KOPT-K1 (cell line): ENCODE results near the gene NTSR1.

ENCODE experiments used
- H3K27ac ChIP-seq: fragments of 200-600 bp; sonication (generic); 2 replicates; pipeline ENCODE4 v1.5.1; 2016; ENCODE audit warnings: antibody characterized with exemption, mild to moderate bottlenecking, low read depth, low read length; ENCODE audit not compliant: poor library complexity, severe bottlenecking
- H3K36me3 ChIP-seq: fragments of 200-600 bp; sonication (generic); 2 replicates; pipeline ENCODE4 v1.5.1; 2017; ENCODE audit warnings: antibody characterized with exemption, mild to moderate bottlenecking, low read length, moderate library complexity; ENCODE audit not compliant: insufficient read depth
- H3K9me3 ChIP-seq: fragments of 200-600 bp; sonication (generic); 2 replicates; pipeline ENCODE4 v1.5.1; 2017; ENCODE audit warnings: antibody characterized with exemption, low read length, mild to moderate bottlenecking; ENCODE audit not compliant: insufficient read depth, poor library complexity, severe bottlenecking

NTSR1 gene

DNA sequence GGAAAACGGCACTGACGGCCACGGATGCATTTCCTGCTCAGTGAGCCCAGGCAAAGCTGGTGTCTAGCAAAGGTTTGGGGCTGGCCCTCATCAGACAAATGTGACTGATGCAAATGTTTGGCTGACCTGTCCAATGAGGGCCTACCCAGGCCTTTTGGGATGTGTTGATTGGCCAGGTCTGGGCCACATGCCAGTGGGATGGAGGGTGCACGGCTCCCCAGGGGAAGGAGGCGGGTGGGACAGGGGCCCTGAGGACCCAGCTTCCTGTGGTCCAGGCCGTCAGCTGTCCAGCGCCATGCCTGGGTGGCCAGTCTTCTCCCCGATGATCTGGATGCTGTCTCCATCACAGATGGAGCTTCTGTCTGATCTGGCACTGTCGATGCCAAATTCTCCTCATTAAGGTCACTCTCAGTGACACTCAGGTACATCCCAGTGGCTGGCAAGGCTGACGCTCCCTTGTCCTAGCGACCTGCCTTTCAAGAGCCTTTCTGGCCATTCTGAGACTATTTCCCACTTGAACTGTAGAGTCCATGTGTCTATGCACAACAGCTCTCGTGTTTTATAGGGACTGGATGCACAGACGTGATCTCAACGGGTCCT, 43.0 kb downstream of the NTSR1 start:
- no peaks in the 10 kb centered on the region for H3K36me3 ChIP-seq
- no peak overlapping the region for H3K27ac ChIP-seq
- H3K9me3 ChIP-seq, result no peaks in the 10 kb centered on the region

DNA sequence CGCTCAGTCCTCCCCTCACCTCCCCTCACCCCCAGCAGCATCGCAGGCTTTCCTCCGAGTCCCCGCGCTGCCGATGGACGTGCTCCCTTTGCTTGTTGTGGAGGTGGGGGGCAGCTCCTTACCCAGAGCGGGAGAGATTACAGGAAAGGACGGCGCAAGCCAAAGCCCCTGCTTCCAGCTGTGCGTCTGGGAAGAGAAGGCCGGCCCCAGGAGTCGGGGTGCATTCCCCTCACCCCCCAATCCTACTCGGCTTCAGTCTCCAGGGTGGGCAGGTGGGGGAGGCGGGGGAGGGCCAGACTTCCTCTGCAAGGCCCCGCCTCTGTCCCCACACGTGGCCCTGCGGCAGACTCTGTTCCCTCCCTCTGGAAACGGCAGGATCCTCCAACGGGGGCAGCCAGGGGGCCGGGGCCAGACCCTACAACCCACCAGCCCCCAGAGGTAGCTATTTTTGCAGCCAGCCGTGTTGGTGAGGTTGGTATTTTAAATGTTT, 43.6 kb downstream of the NTSR1 start:
- Histone ChIP-seq H3K9me3 (no peaks in the 10 kb centered on the region), H3K27ac (peak overlapping the region; percentile 9), H3K36me3 (no peaks in the 10 kb centered on the region)

DNA sequence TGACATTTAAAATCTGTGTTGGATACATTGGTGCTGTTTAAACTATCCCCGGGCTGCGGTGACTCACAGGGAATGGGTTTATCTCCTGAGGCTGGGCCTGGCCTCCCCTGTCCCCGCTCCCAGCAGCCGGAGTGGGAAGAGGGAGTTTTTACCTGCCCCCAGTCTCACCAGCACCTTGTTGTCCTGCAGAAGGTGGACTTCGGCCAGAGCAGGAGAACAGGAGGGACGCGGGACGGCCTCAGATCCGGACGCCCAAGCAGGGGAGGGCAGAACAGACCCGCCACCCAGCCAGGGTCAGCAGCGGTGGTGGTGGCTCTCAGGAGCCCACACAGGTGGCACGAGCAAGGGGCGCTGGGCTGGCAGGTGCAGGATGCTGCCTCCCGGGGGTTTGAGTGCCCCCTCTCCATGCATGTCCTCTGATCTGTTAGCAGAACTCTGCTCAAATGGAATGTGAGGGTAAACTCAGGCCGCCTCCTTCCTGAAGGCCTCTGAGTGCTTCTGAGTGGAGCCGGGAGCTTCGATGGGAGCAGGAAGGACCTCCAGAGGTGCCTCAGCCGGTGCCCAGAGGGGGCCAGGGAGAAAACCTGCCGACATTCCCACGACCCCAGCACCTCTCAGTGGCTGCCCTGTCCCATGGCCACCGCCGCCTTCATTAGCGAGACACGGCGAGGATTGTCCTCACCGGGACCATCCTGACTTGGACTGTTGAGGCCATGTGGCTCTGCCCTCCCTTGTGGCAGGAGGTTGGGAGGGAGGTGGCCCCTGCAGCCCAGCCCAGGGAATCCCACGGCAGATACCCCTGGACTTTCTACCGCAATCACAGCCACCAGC, 44.2 kb downstream of the NTSR1 start:
- H3K36me3 ChIP-seq, result no peaks in the 10 kb centered on the region
- H3K27ac ChIP-seq, result peak overlapping the region; percentile 9
- H3K9me3 ChIP-seq, result no peaks in the 10 kb centered on the region

DNA sequence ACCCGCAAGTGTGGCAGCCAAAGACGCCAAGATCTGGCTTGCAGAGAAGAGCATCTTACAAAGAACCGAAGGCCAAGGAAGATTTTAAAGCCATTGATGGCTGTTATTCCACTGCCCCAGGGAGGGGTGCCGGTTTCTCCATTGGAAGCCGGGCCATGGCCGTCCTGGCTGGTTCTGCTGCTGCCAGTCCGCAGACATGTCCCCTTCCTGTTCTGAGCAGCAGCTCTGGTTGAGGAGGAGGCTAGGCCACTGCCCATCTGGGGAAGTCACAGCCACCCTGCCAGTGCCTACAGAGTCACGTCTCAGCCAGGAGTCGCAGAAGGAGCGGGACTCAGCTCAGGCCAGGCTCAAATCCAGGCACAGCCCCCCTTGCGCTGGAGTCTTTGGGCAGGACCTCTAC, 45.0 kb downstream of the NTSR1 start:
- Histone ChIP-seq H3K27ac (no peak overlapping the region), H3K36me3 (no peaks in the 10 kb centered on the region), H3K9me3 (no peaks in the 10 kb centered on the region)

DNA sequence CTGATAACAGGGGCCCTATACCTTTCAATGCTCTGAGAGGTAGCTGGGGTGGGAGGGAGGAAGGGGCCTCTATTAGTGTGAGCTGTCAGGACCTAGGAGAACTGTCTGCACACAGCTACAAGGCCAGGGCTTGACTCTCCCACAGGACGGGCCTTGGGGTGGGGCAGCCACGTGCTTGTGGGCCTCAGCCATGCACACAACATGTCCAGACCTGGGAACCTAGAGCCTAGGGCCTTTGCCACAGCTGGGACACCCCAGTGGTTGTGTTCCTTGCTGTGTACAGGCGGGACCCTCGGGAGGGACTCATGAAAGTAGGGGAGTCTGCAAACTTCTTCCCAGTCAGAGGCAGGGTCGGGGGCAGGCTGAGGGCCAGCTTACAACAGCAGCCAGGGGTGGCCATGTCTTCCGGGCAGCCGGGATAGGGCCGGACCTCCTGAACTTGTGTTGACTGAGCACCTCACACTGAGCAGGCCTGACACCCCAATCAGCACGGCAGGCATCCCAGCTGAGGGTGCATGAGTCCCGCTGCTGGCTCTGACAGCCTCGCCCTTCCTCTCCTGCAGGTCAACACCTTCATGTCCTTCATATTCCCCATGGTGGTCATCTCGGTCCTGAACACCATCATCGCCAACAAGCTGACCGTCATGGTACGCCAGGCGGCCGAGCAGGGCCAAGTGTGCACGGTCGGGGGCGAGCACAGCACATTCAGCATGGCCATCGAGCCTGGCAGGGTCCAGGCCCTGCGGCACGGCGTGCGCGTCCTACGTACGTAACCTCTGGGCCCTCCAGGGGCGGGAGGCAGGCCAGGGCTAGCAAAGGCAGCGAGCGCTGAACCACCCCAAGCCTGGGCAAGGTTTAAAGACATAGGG, 45.7 kb downstream of the NTSR1 start:
- Histone ChIP-seq H3K36me3 (no peaks in the 10 kb centered on the region), H3K9me3 (no peaks in the 10 kb centered on the region), H3K27ac (no peak overlapping the region)

DNA sequence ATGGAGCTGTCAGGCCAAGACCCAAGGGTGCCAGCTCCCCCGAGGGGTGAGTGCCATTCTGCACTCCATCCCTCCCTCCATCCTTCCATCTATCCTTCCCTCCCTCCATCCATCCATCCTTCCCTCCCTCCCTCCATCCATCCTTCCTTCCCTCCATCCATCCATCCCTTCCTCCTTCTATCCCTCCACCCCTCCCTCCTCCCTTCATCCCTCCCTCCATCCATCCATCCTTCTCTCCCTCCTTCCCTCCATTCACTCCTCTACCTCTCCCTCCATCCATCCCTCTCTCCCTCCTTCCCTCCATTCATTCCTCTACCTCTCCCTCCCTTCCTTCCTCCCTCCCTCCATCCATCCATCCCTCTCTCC, 46.3 kb downstream of the NTSR1 start:
- no peaks in the 10 kb centered on the region for H3K9me3 ChIP-seq

DNA sequence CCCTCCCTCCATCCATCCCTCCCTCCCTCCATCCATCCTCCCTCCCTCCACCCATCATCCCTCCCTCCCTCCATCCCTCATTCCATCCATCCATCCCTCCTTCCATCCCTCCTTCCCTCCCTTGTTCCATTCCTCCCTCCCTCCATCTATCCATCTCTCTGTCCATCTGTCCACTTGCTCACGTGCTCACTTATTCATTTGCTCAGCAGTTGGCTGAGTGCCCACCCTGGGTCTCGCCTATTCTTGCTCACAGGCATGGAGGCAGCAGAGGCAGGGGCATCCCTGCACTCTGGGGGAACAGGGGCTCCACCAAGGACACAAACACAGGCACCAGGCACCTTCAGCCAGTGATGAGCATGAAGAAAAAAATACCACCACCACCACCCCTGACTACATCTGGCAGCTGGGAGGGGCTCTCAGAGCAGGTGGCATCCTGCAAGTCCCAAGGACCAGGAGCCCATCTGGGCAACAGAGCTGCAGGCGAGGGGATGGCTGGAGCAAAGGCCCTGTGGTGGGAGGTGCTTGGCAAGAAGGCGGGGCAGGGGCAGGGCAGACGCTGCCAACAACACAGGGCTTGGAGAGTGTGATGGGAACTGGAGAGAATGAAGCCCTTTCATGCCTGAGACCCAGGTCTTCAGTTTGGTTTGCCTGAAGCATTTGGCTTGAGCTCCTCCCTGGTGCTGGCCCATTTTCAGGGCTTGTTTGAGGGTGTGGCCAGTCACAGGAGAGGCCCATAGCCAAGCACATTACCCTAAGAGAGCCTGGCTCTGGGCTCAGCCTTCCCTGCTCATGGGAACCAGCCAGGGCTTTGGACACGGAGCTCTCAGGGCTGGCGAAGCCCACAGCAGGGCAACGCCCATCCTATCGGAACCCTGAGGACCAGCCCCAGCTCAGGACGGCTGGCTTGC, 47.4 kb downstream of the NTSR1 start:
- H3K36me3 ChIP-seq, result no peaks in the 10 kb centered on the region
- no peaks in the 10 kb centered on the region for H3K9me3 ChIP-seq
- no peak overlapping the region for H3K27ac ChIP-seq

More for the DNA sequence above, 46.3 kb downstream of the NTSR1 start:
- H3K36me3 ChIP-seq, result no peaks in the 10 kb centered on the region
- H3K27ac ChIP-seq, result no peak overlapping the region

DNA sequence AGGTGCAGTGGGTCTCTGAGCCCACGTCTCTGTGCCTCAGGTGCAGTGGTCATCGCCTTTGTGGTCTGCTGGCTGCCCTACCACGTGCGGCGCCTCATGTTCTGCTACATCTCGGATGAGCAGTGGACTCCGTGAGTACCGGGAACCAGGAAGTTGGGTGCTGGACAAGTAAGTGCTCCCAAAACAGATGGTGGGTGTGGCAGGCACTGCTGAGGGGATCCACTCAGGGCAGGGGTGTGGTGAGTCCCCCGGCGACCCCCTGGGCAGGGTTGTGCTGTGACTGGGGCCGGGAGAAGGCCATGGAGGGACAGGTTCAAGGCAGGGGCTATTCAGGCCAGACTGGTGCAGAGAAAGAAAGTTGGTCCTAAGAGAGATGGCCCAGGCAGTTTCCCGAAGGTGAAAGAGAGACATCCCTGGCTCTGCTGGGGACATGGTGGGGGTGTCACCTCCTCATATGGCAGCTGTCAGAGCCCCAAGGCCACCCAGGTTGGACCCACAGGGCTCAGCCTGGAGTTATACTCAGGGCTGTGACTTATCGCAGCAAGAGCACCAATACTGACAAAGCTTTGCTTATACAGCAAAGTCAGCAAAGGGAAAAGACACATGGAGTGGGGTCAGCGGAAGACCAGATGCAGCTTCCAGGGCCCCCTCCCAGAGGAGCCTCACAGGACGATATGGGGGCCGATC, 49.7 kb downstream of the NTSR1 start:
- Histone ChIP-seq H3K36me3 (no peaks in the 10 kb centered on the region), H3K9me3 (no peaks in the 10 kb centered on the region), H3K27ac (no peak overlapping the region)

DNA sequence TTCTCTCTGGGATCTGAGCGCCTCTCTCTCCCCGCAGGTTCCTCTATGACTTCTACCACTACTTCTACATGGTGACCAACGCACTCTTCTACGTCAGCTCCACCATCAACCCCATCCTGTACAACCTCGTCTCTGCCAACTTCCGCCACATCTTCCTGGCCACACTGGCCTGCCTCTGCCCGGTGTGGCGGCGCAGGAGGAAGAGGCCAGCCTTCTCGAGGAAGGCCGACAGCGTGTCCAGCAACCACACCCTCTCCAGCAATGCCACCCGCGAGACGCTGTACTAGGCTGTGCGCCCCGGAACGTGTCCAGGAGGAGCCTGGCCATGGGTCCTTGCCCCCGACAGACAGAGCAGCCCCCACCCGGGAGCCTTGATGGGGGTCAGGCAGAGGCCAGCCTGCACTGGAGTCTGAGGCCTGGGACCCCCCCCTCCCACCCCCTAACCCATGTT, 51.4 kb downstream of the NTSR1 start:
- Histone ChIP-seq H3K9me3 (no peaks in the 10 kb centered on the region), H3K27ac (no peak overlapping the region), H3K36me3 (no peaks in the 10 kb centered on the region)

DNA sequence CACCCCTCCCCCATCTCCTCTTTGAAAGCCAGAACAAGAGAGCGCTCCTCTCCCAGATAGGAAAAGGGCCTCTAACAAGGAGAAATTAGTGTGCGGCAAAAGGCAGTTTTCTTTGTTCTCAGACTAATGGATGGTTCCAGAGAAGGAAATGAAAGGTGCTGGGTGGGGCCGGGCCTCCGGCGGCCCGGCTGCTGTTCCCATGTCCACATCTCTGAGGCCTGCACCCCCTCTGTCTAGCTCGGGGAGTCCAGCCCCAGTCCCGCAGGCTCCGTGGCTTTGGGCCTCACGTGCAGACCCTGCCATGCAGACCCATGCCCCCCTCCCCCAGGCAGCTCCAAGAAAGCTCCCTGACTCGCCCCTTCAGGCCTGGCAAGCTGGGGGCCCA, 51.8 kb downstream of the NTSR1 start:
- Histone ChIP-seq H3K27ac (no peak overlapping the region), H3K36me3 (no peaks in the 10 kb centered on the region), H3K9me3 (no peaks in the 10 kb centered on the region)

DNA sequence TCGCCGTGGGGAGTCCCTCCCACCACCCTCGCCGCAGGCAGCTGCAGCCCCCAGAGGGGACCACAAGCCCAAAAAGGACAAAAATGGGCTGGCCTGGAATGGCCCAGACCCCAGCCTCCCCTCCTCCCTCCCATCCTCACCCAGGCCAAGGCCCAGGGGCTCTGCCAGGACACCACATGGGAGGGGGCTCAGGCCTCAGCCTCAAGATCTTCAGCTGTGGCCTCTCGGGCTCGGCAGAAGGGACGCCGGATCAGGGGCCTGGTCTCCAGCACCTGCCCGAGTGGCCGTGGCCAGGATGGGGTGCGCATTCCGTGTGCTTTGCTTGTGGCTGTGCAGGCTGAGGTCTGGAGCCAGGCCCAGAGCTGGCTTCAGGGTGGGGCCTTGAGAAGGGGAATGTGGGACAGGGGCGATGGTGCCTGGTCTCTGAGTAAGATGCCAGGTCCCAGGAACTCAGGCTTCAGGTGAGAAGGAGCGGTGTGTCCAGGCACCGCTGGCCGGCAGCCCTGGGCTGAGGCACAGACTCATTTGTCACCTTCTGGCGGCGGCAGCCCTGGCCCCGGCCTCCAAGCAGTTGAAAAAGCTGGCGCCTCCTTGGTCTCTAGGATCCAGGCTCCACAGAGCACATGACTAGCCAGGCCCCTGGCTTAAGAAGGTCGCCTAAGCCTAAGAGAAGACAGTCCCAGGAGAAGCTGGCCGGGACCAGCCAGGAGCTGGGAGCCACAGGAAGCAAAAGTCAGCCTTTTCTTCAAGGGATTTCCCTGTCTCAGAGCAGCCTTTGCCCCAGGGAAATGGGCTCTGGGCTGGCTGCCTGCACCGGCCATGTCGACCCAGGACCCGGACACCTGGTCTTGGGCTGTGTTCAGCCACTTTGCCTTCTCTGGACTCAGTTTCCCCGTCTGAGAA, 52.5 kb downstream of the NTSR1 start:
- no peaks in the 10 kb centered on the region for H3K9me3 ChIP-seq
- H3K36me3 ChIP-seq, result no peaks in the 10 kb centered on the region
- no peak overlapping the region for H3K27ac ChIP-seq

DNA sequence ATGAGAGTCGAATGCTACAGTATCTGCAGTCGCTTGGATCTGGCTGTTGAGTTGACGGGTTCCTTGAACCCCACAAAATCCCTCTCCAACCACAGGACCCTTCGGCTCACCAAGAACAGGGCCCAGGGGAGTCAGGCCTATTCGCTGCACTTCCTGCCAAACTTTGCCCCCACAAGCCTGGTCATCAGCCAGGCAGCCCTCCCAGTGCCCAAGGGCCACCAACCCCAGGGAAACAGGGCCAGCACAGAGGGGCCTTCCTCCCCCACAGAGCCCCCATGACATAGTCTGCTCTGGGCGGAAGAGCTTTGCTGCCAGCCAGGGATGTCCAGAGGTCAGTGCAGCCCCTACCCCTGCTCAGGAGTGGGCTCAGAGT, 53.1 kb downstream of the NTSR1 start:
- Histone ChIP-seq H3K27ac (no peak overlapping the region), H3K9me3 (no peaks in the 10 kb centered on the region), H3K36me3 (no peaks in the 10 kb centered on the region)

DNA sequence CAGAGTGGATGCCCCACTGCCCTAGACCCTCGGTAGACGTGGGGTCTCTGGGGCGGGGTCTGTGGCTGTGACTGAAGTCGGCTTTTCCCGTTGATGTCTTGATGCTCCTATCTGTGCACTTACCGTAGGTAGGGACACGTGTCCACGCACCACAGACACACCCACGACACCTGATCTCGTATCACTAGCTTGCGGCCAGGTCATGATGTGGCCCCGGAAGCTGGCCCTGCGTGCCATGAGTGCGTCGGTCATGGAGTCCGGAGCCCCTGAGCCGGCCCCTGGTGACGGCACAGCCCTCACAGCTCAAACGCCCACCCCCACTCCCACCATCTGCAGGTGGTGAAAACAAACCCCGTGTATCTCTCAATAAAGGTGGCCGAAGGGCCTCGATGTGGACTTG, 53.7 kb downstream of the NTSR1 start:
- Histone ChIP-seq H3K27ac (no peak overlapping the region), H3K9me3 (no peaks in the 10 kb centered on the region), H3K36me3 (no peaks in the 10 kb centered on the region)
